GM12865 (cell line): ENCODE data around the gene CELF4.

Experiments
- DNase-seq: peaks from one replicate; pipeline ENCODE4 v3.0.0; 2010; ENCODE audit warnings: low read depth
- H3K4me3 ChIP-seq: 2 replicates; pipeline ENCODE4 v1.5.1; 2011; ENCODE audit warnings: mild to moderate bottlenecking, low read depth, low read length, control low read depth
- CTCF ChIP-seq: IDR thresholded peaks from 2 replicates; pipeline ENCODE4 v1.5.1; 2011; ENCODE audit warnings: low read length, control low read depth, low read depth, inconsistent platforms; ENCODE audit not compliant: insufficient read depth; ENCODE audit errors: missing control alignments

CELF4 gene

GRCh38 chr18:37575646-37576045 lies 10.0 kb upstream of the CELF4 start:
- TF ChIP-seq CTCF = no peak
- DNase-seq = no peak
- no peak overlapping the region for H3K4me3 ChIP-seq

DNA sequence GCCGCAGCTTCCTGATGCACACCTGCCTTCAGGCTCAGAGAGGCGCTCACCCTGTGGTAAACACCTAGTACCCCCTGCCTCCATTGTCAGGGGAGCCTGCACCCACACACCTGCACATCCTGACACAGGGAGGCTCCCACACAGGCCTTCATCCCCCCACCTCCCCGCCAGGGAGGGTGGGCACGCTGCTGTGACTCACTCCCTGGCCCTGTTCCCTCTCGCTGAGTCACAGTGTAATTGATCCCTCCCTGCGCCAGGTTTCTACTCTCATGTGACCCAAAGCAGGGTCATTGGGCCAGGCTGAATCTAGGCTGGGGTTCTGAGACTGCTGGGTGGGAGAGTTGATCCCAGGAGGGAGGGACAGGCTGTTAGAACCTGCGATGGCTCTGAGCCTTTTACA lies 8.5 kb upstream of the CELF4 start:
- H3K4me3 ChIP-seq = no peak overlapping the region
- TF ChIP-seq CTCF = no peak
- no peak for DNase-seq

- H3K4me3 ChIP-seq = no peak overlapping the region
- no peak for TF ChIP-seq CTCF
- DNase-seq = no peak
These were observed 7.1 kb upstream of the CELF4 start for GRCh38 chr18:37572736-37573135.

DNA sequence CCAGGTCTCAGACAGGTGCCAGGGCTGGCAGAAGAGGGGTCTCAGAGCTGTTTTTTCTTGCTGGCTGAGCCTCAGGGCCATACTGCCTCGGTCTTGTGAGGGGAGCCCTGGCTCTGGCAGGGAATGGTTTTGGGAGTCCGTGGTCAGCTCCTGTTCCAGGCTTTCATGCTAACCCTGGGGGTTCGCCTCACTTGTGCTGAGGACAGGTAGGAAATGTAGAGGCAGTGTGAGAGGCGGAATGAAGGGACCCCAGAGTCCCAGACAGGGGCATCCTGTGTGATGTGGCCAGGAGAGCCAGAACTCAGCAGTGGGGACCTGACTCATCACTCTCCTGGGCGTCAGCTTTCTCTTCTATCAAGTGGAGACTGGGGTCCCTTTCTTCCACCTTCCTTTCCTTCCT lies 5.7 kb upstream of the CELF4 start:
- H3K4me3 ChIP-seq = no peak overlapping the region
- TF ChIP-seq CTCF = no peak
- no peak for DNase-seq

DNA sequence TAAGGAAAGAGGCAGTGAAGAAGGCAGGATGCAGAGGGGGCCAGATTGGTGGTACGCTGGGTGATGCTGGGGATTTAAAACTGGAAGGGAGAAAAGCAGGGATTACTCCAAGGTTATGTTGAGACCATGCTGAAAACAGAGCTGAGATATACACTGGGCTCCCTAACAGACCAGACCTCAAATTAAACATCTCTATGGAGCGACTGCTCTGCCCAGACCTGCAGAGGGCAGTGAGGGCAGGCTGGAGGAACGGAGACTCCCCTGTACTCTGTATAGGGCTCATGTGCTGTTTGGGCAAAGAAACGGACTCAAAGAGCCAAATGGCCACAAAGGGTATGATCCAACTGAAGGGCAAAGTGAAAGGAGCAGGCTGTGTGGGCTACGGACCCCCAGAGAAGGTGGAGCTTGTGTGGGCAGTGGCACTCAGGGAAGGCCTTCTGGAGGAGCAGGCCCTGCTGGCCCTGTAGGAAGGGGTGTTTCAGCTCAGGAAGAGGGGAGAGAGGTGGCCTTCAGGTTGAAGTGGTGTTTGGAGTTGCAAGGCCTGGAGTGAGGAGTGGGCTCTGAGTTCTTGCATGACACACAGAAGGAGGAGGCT lies 4.8 kb upstream of the CELF4 start:
- DNase-seq = no peak
- no peak overlapping the region for H3K4me3 ChIP-seq

GRCh38 chr18:37568671-37569070 lies 3.1 kb upstream of the CELF4 start:
- H3K4me3 ChIP-seq = no peak overlapping the region
- DNase-seq = no peak
- TF ChIP-seq CTCF = no peak

More for the DNA sequence above, 4.8 kb upstream of the CELF4 start:
- TF ChIP-seq CTCF = no peak

DNA sequence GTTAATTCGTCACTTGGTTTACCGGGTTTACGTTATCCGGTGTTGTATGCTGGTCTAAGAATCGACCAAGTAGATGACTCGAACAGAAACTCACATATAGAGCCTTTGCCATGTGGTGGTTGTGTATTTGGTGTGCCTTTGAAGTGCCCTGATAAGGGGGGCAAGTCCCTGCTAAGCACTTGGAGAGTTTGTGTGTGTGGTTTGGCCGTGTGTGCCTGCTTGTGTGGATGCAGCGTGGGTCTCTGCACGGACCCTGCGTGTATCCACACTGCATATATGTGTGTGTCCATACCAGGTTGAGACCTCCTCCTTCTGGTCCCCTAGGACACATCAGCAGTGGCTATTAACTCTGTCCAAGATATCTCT lies 2.4 kb upstream of the CELF4 start:
- DNase-seq = no peak
- H3K4me3 ChIP-seq = no peak overlapping the region
- TF ChIP-seq CTCF = no peak
